Measurements from ENCODE around the gene AQP12A. TPM values are rescaled to one million over a fixed set of nuclear protein-coding genes. Genes with fewer than 3 reads are reported as not detected.

Gene AQP12A
- total RNA-seq, 1 donor from 2014 or later = not detected

- no peaks in the 10 kb centered on the region for H3K36me3 Mint-ChIP-seq (ENCODE audit: unreplicated experiment)
- H3K27ac Mint-ChIP-seq (ENCODE audit: unreplicated experiment) = no peak overlapping the region
- peaks cover 10% of the 10 kb centered on the region for H3K27me3 Mint-ChIP-seq (ENCODE audit: unreplicated experiment)
- H3K4me3 Mint-ChIP-seq (ENCODE audit: unreplicated experiment) = no peak overlapping the region
- H3K9me3 Mint-ChIP-seq (ENCODE audit: unreplicated experiment) = no peaks in the 10 kb centered on the region
- TF ChIP-seq, protein P1, sequence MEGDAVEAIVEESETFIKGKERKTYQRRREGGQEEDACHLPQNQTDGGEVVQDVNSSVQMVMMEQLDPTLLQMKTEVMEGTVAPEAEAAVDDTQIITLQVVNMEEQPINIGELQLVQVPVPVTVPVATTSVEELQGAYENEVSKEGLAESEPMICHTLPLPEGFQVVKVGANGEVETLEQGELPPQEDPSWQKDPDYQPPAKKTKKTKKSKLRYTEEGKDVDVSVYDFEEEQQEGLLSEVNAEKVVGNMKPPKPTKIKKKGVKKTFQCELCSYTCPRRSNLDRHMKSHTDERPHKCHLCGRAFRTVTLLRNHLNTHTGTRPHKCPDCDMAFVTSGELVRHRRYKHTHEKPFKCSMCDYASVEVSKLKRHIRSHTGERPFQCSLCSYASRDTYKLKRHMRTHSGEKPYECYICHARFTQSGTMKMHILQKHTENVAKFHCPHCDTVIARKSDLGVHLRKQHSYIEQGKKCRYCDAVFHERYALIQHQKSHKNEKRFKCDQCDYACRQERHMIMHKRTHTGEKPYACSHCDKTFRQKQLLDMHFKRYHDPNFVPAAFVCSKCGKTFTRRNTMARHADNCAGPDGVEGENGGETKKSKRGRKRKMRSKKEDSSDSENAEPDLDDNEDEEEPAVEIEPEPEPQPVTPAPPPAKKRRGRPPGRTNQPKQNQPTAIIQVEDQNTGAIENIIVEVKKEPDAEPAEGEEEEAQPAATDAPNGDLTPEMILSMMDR (IDR thresholded peaks at IDR 0.05) = no peak
- no peak for DNase-seq (ENCODE audit: extremely low spot score, unreplicated experiment)
- H3K4me1 Mint-ChIP-seq (ENCODE audit: unreplicated experiment) = no peaks in the 10 kb centered on the region
These were observed 37.2 kb downstream of the AQP12A start for GRCh38 chr2:240728827-240729226.

DNA sequence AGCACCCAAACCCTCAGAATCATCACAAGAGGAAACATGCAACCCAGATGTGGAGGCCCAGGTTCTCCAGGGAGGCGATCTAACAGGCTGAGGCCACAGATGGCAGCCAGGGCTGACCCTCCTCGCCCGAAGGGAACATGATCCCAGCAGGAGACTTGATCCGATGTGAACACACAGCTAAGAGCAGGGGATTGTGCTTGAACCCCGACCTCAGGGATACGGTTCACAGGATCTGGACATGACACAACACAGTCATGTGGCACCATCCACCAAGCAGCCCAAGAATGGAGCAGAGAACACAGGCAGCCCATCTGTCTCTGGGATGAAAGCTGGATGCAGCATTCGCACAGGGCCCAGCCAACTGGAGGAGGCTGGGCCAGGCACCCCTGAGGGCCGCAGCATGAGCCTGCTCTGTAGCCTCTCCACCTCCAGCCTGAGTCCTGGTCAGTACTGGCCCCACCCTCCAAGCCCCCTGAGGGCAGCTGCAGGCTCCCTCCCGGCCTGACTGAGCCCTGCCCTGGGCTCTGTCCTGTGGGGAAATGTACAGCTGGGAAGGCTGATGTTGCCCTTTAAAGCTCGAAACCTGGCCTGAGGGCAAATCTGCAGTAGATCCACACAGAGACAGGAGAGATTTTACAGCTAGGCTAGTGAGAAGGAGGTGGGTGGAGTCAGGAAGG, 39.0 kb downstream of the AQP12A start:
- no peaks in the 10 kb centered on the region for H3K4me1 Mint-ChIP-seq (ENCODE audit: unreplicated experiment)
- no peak overlapping the region for H3K27ac Mint-ChIP-seq (ENCODE audit: unreplicated experiment)
- TF ChIP-seq, protein P1 (IDR thresholded peaks at IDR 0.05) = no peak
- no peak for DNase-seq (ENCODE audit: extremely low spot score, unreplicated experiment)
- no peaks in the 10 kb centered on the region for H3K36me3 Mint-ChIP-seq (ENCODE audit: unreplicated experiment)
- H3K27me3 Mint-ChIP-seq (ENCODE audit: unreplicated experiment) = peaks cover 10% of the 10 kb centered on the region
- H3K4me3 Mint-ChIP-seq (ENCODE audit: unreplicated experiment) = no peak overlapping the region
- H3K9me3 Mint-ChIP-seq (ENCODE audit: unreplicated experiment) = no peaks in the 10 kb centered on the region

GRCh38 chr2:240731178-240731545, 39.5 kb downstream of the AQP12A start:
- Mint-ChIP-seq H3K27me3 (ENCODE audit: unreplicated experiment) (peaks cover 10% of the 10 kb centered on the region), H3K4me3 (ENCODE audit: unreplicated experiment) (no peak overlapping the region), H3K27ac (ENCODE audit: unreplicated experiment) (no peak overlapping the region), H3K36me3 (ENCODE audit: unreplicated experiment) (no peaks in the 10 kb centered on the region), H3K4me1 (ENCODE audit: unreplicated experiment) (no peaks in the 10 kb centered on the region), H3K9me3 (ENCODE audit: unreplicated experiment) (no peaks in the 10 kb centered on the region)
- no peak for DNase-seq (ENCODE audit: extremely low spot score, unreplicated experiment)
- TF ChIP-seq, protein P1 (IDR thresholded peaks at IDR 0.05) = no peak

- Mint-ChIP-seq H3K27ac (ENCODE audit: unreplicated experiment) (no peak overlapping the region), H3K4me1 (ENCODE audit: unreplicated experiment) (no peaks in the 10 kb centered on the region), H3K27me3 (ENCODE audit: unreplicated experiment) (peaks cover 8% of the 10 kb centered on the region), H3K4me3 (ENCODE audit: unreplicated experiment) (no peak overlapping the region), H3K9me3 (ENCODE audit: unreplicated experiment) (no peaks in the 10 kb centered on the region), H3K36me3 (ENCODE audit: unreplicated experiment) (no peaks in the 10 kb centered on the region)
- no peak for DNase-seq (ENCODE audit: extremely low spot score, unreplicated experiment)
- TF ChIP-seq, protein P1 (IDR thresholded peaks at IDR 0.05) = no peak
These were observed 40.5 kb downstream of the AQP12A start for GRCh38 chr2:240732184-240732583.

GRCh38 chr2:240732911-240733622, 41.4 kb downstream of the AQP12A start:
- H3K27ac Mint-ChIP-seq (ENCODE audit: unreplicated experiment) = no peak overlapping the region
- H3K9me3 Mint-ChIP-seq (ENCODE audit: unreplicated experiment) = no peaks in the 10 kb centered on the region
- H3K4me3 Mint-ChIP-seq (ENCODE audit: unreplicated experiment) = no peak overlapping the region

More at GRCh38 chr2:240732911-240733622, 41.4 kb downstream of the AQP12A start:
- no peak for DNase-seq (ENCODE audit: extremely low spot score, unreplicated experiment)
- TF ChIP-seq, protein P1 (IDR thresholded peaks at IDR 0.05) = no peak
- Mint-ChIP-seq H3K27me3 (ENCODE audit: unreplicated experiment) (peaks cover 7% of the 10 kb centered on the region), H3K4me1 (ENCODE audit: unreplicated experiment) (no peaks in the 10 kb centered on the region), H3K36me3 (ENCODE audit: unreplicated experiment) (no peaks in the 10 kb centered on the region)
